Fibroblast of skin of scalp (primary cell): ENCODE measurements around the gene SOX5.

Experiments
- DNase-seq: peaks from one replicate; pipeline ENCODE4 v3.0.0-alpha.2; 2013

The SOX5 gene

DNA sequence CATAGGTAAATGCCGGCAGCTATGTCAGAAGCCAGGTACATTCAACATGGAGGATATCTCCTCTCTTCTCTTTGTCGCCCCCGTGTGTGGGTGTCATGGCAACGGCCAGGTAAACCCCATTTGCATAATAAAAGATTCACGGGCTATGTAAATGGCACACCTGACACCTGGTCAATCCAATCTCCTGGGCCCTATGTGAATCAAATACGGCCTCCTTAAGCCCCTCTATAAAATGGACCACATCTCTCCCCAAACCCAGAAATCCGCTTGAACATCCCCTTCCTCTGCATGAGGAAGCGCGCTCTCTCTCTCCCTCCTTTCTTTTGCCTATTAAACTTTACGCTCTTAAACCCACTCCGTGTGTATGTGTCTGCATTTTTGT, 363.7 kb downstream of the SOX5 start:
- no peak for DNase-seq

DNA sequence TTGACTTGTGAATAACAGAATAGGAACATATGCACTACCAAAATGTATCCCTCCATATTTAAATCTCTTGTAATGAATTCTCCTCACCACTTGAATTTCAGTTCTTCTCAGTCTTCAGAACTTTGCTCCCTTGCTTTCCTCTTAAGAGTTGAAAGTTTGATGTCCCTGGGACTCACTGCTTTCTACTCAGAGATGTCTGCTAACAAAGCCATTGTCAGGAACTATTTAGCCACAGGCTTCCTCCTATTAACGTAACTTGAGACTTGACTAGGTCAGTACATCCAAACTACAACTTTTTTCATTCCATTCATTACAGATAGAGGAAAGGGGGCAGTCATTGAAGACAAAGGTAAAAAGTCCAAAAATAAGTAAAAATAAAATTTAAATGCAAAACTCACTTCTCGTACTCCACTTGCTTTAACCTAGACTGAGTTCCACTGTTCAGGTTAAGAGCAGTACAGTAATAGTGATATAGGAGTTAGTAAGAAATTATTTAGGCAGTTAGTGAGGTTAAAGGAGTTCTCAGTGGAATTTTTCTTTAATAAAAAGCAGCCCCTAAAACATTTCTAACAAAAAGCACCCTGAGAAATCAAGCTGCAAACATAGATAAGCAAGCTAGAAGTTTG, 364.2 kb downstream of the SOX5 start:
- DNase-seq: no peak

DNA sequence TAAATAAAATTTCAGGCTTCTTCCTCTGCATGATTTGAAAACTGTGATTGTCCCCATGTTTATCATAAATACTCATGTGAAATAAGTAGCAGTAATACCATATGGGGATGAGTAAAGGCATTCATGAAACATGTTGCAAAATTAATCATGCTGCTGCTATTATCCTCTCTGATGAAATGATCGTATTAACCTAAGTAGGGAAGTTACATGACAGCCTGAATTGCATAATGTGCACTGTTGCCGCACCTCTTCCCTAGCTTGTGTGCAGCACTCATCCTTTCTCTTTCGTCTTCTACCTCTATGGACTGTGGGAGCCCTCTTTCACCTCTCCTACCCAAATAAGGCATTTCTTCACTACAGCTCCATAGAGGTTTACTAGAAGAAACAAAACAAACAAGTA, 367.6 kb downstream of the SOX5 start:
- DNase-seq: no peak

DNA sequence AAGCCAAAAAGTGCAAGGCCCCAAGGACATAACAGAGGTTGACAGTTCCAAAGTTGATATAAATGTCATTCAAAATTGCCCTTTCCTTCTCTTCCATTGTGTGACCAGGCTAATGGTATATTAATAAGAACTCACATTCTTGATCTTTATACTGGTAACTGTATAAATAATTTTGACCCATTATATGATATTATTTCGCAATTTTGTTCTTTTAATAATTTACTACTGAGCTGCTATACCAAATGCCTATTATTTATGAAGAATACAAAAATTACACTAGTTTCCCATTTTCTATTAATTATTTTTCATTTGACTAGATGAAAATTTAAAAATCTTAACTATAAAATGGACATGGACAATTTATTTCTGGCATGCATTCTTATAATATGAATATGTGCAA, 370.2 kb downstream of the SOX5 start:
- DNase-seq: no peak

DNA sequence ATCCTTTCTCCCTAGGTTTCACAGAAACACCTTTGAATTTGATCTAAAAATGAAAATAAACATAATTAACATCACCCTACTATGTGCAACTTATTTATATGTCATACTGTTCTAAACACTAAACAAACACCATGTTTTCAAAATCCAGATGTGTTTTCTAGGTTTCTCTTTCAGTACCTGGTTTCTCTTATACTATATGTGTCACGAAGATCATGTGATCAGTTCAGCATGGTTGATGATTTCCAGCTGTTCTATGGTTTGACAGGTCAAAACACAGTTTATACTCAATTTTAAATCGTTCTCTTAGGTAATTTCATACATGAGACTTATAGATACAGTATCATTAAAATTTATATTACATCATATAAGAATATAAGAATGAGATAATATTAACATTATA, 373.1 kb downstream of the SOX5 start:
- DNase-seq: no peak

DNA sequence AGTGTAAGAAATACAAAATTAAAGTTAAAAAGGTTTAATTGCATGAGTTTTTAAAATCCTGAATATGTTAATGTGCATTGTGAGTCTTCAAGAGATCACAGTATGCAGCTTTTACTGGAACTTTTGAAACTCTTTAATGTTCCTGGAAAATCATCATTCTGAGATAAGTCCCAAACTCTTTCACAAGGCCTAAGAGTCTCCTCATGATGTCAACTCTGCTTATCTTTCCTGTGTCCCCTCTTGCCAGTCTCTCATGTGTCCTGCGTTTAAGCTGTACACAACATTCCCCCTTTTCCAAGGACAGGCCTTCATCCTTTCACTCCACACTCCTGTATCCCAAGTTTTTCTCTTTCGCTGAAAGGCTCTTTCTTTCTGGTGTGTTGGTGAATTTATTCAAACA, 380.1 kb downstream of the SOX5 start:
- no peak for DNase-seq

DNA sequence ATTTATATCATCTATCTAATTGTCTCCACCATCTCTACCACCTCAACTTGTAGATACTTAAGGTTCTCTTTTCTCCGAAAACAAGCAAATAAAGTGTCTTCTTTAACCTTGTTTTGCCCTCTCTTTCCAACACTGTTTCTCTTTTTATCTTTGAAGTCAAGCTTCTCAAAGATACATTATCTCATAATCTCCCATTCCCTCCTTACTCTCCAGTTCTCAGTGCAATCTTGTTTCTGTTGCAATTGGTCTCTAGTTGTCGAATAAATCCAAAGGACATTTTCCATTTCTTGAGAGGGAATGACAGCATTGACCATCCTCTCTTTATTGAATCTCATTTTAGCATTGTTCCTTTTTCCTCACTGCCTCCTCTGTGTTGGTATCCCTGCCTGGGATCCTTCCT, 383.3 kb downstream of the SOX5 start:
- no peak for DNase-seq

DNA sequence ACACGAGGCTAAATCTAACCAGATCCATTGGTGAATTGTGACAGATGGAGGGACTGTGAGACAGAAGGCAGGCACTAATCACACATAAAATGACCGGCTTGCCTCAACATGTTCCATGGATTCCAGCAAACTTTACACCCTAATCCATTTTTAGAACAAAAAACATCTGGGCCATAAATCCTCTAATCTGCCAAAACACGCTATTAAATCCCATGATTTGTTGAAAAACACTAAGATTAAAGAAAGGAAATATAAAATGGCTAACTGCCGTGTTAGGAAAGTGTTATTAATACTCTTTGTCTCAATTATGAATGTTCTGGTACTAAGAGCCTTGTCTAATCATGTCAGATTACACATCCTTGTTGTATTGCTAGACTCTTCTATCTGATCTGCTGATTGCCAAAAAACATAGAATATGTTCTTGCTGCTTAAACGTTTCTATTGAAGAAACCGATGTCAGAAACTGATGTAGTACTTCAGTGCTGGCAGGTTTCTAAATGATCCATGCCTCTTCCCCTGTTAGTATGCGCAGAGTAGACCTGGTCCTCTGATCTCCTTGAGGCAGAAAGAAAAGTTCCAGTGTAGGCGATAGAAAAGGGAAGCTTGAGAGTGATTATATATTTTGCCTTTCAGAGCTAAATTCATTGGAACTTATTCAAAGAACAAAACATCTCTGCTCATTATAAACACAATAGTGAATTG, 384.9 kb downstream of the SOX5 start:
- no peak for DNase-seq

DNA sequence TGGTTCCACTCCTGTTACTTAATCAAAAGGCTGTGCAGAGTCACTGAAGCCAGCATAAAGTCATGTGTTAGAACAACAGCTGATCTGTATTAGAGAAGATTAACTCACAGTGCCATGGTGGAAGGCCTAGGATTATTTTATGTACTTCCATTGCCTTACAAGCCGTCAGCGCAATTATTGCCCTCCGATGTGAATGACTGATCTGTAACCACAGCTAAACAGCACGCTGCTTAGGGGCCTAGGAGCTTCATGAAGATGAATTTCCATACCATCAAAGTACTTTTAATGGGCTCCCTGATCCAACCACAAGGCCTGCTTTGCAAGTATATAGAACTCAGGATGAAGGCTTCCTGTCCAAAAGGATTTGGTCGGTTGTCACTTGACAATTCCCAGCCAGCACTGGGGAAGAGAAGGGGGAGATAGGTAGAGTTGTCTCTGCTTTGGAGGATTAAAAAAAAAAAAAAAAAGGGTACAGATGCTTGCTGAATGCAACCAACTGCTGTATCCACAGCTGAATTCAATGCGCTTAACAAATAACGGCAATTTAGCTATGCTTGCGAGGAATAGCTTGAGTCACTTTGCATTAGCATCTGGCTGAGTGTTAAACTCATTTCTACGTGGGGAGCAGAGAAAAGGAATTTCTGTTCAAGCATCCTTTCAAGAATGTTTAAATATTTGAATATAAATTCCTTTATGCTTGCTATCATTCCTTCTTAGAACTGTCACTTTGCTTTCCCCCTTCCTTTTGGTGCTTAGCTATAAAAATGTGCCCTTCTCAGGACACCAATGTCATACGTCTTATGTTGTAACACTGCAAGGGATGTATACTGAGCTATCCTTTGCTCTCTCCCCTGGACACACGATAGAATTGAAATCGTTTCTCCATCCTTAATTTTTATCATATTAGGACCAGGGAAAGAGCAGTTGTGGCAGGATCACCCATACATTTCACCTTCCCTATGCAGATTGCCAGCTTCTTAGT, 387.8 kb downstream of the SOX5 start:
- DNase-seq: no peak

DNA sequence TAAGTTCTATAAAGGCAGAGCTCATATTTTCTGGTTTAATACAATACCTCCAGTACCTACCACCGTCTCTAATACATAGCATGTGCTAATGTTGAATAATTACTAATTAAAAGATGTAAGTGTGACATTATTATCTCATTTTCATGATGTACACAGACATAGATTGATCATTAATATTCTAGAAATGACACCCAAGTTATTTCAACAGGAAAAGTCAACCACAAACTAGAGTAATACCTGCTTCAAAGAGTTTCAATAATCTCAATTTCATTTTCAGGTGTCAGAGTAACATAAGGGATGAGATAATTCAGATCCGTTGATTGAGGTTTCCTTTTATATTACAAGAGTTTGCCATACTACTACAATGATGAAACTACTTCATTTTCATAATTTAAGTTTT, 388.9 kb downstream of the SOX5 start:
- DNase-seq: no peak

DNA sequence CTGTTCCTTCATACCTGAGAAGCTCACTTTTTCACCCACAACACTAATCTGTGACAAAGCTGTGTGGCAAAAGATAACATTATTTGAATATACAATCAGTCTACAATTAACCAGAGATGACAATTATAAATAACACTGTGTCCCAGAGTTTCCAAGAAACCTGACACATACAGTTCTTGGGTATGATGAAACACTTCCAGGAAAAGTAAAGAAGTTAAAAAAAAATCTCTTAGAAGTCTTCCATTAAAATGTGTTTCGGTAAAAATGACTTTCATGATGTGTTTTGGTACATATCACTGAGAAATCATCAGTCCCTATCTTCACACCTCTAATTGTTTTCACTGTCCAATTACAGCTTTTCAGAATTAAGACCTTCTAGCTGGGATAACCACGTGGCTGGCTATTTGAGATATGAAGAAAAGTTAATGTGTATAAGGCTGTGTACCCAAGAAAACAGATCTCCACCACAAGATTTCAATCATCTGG, 390.2 kb downstream of the SOX5 start:
- no peak for DNase-seq

DNA sequence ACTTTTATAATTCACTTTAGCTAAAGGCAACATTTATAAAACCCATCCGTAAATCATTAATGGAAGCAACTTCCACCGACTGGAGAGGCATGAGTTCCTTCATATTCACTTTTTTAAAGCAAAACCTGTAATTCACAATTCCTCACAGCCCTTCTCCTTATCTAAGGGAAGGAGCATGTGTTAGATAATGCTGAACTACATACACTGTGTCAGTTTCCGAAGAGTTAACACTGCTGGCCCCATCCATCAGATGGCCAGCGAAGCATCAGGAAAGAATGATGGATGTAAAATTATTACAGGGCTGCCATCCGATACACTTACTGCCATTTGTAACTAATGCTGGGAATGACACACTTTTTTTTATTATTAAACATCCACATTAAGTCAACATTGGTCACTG, 392.8 kb downstream of the SOX5 start:
- DNase-seq: no peak

DNA sequence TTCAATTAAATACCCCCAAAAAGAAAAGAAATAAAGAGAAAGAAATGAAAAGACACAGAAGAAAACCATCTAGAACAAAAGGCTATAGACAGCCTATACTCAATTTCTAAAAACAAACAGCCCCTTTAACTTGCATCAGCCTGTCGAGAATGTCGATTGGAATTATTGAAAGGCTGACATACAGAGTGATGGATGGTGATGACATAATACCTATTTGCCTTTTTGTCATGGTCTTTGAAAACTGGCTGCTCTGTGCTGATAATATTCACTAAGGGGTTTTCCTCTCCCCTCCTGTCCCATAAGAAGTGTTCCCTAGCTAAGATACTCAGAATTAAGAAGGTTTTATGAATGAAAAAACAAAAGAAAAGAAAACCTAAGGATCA, 393.7 kb downstream of the SOX5 start:
- DNase-seq: no peak

DNA sequence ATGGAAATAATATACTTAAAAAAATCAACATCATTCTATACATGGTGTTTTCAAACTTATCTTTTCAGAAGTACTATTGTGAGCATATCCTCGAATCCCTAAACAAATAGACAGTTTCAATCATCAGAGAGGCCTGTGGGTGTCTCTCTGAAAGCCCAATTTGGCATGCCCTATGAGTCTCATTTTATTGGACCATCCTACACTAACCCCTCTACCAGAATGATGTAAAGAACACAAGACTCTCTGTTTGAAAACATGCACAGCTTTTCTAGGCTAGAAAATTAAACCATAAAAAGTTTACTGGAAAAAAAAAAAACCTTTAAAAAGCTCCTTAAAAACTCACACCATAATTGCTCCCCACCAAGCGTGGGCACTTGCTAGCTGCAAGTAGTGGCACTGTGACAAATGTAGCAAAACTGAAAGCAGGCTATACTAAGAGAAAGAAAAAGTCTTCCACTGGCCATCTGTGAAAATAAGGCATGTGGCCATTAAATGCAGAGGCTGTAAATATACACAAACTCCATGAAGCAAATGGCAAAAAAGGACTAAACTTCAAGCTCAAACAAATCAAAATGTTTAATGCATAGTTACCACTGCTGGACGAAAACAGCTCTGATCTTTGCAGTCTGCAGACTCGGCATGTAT, 394.2 kb downstream of the SOX5 start:
- no peak for DNase-seq

DNA sequence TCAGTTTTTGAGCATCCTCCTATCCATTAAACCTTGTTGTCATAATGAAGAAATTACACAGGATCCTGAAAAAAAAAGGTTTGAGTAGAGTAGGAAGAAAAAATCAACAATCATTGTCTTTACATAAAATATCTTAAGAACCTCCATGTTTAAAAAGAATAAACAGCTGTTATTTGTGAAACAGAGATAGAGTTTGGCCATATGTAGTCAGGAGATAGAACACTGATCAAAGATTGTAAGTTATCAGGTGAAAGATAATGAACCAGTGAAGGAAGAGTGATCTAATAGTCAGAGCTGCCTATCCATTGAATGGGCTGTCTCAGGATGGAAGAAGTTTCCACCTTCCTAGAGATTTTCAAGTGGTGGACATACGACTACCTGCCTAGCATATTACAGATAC, 397.1 kb downstream of the SOX5 start:
- no peak for DNase-seq

DNA sequence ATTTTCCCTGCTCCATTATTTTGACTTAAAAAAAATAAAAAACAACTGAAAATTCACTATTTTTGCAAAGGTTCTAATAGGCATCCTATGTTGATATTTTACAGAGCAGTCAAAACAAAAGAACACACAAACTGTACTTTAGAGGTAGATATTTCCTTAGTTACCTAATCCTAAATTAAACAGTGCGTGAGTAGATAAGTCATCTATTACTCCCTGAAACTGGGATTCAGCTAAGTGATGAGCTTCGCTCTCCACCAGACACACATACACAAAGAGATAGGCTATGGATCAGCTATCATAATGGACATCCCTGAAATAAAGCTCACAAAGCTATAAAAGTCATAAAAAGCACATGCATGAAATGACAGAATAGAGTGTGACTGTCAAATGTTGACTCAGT, 398.7 kb downstream of the SOX5 start:
- DNase-seq: no peak

DNA sequence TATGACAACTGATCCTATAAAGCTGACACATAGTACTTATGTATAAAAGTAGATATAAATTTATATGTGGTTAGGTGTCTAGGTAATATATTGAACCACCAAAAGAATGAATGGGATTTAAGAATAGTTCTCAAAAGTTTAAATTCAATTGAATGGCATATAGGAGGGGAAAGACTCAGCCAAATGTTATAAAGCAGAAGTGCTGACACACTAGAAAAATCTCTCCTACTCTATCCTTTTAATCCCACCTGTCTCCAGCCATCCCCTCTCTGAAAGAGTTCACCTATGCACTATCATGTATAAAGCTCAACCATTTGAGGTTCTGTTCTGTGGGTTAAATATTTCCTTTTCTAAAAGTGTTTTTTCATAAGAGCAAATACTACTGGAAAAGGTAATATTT, 400.7 kb downstream of the SOX5 start:
- no peak for DNase-seq

DNA sequence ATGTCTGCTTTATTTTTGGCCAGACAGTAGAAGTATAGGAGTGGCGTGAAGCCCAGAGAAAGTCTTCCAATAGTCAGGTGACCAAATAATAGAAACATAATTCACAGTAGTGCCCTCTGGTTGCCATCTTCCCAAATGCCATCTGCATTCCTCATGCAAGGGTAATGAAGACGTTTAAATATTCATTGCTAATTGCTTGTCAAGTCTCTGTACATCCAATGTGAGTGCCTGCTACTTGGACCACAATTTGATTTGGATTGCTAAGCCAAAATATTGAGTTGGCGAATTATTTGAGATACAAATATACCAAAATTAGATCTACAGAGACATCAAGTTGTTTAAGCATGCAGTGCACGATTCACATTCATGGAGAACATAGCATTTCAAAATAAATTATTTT, 402.7 kb downstream of the SOX5 start:
- DNase-seq: no peak

DNA sequence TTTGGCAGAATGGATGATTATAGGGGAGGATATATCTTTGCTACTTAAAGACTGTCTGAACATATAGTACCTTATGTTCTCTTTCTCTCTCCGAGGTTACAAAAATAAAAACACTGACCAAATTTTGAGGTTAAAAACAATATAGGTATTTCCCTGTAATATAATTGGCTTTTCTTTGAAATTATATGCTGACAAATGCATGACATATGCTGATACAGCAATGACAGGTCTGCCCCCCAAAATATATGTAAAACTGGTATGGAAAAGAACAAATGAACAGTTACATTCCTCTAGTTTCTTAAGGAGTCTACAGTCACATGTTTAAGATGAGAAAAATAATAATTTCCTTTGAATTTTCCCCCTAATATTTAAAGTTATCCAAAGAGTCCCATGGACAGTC, 405.7 kb downstream of the SOX5 start:
- no peak for DNase-seq

DNA sequence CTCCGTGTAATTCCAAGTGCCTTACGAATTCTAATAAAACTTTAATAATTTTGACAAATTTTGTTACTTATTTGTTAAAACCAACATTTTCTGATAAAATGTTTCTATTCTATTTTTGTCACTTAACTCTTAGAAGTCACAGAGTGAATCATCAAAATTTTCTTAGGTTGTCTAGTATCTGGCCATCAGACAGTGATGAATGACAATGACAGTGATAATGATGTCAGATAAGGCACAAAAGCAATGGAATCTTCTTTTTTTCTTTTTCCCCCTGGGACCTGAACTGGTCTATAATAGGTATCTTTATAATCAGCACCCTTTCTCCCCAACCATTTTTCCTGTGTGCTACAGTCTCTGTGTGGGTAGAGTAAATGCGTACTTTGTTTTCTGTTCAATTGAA, 407.3 kb downstream of the SOX5 start:
- no peak for DNase-seq

DNA sequence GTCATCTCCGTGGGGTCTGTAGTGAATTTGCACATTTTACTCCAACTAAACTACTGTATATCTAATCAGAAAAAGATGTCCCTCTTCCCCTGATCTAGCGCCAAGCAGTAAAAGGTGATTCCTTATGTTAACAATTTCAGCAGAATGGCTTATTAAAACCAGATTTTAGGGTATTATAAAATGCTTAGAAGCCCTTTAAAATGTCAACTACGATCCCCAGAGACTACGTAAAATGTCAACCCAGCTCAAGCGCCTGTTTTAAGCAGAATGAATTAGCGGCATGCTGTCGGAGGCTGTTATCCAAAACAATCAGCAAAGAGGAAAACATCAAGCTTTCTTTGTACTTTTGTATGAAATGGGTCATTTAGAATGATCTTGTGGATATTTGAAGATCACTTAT, 408.9 kb downstream of the SOX5 start:
- DNase-seq: no peak

DNA sequence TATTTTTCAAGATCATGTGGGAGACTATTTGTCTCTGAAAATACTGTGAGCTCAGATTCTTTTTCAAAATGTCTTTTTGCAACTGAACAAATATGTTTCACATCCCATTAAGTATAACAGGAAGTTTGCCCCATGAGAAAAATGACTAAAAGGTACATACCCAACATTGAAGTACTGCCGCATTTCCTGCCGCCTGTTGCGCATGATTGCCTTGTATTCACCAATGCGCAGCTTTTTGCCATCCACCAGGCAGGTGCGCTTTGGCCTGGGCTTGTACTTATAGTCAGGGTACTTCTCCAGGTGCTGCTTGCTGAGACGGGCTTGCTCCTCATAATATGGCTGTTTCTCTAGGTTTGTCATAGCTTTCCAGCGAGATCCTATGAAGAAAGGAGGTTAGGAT, 413.2 kb downstream of the SOX5 start:
- DNase-seq: no peak

DNA sequence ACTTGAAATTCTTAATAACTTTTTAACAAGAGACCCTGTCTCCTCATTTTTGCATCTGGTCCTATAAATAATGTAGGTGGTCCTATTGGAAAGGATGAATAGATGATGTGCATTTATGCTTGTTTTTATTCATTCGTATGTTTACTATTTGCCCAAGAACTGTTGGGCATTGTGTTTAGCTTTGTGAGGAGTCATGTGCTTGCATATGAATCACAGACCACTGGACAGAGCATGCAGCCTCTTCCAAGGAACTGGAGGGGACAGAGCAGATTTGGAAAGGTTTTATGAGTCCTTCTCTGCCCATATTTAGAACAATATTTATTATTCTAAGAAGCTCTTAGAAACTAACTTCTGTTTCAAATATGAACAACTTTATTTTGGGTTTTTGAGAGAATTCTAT, 414.0 kb downstream of the SOX5 start:
- DNase-seq: no peak
